D721Med (cell line): Measurements from ENCODE around the gene ZSWIM8.

Experiments used
- DNase-seq: peaks from one replicate; pipeline ENCODE4 v3.0.0; 2011; ENCODE audit warnings: low spot score; ENCODE audit not compliant: insufficient read length
- FAIRE-seq: peaks from 2 replicates; lab custom pipeline; 2011; peaks lifted over from hg19 to GRCh38; lab: Jason Lieb, UNC
- CTCF ChIP-seq: IDR thresholded peaks from 2 replicates; pipeline ENCODE4 v1.5.1; 2012; ENCODE audit warnings: mild to moderate bottlenecking, control low read depth; ENCODE audit not compliant: insufficient read depth; ENCODE audit errors: missing control alignments

Gene ZSWIM8

GRCh38 chr10:73813333-73813732 lies 27.9 kb downstream of the ZSWIM8 start:
- no peak for TF ChIP-seq CTCF
- FAIRE-seq, result no peak
- DNase-seq, result no peak

GRCh38 chr10:73814276-73814895 lies 29.0 kb downstream of the ZSWIM8 start:
- FAIRE-seq, result no peak
- TF ChIP-seq CTCF, result no peak

GRCh38 chr10:73814896-73815718 lies 29.7 kb downstream of the ZSWIM8 start:
- FAIRE-seq, result no peak
- peak; percentile 66 for DNase-seq
- TF ChIP-seq CTCF, result no peak

More at GRCh38 chr10:73814276-73814895, 29.0 kb downstream of the ZSWIM8 start:
- no peak for DNase-seq

GRCh38 chr10:73815719-73816030 lies 30.3 kb downstream of the ZSWIM8 start:
- DNase-seq, result no peak
- no peak for TF ChIP-seq CTCF
- no peak for FAIRE-seq

GRCh38 chr10:73816917-73817729 lies 31.7 kb downstream of the ZSWIM8 start:
- no peak for TF ChIP-seq CTCF
- DNase-seq (no peak), FAIRE-seq (no peak)

GRCh38 chr10:73817826-73818225 lies 32.4 kb downstream of the ZSWIM8 start:
- no peak for DNase-seq
- no peak for TF ChIP-seq CTCF

GRCh38 chr10:73818402-73818801 lies 33.0 kb downstream of the ZSWIM8 start:
- no peak for TF ChIP-seq CTCF
- FAIRE-seq (no peak), DNase-seq (no peak)

More at GRCh38 chr10:73817826-73818225, 32.4 kb downstream of the ZSWIM8 start:
- FAIRE-seq, result no peak
